Neural cell (in vitro differentiated cells): Measurements from ENCODE around the gene SH3GL3. TPM values are rescaled to one million over a fixed set of nuclear protein-coding genes. Genes with fewer than 3 reads are reported as not detected.

Experiments used
- H2AFZ ChIP-seq: fragments of 200-600, 300-800 bp; sonication (generic), shearing (Covaris generic); 2 replicates; pipeline ENCODE4 v1.6.0; 2014; ENCODE audit warnings: low read depth, mild to moderate bottlenecking, antibody characterized with exemption, low read length, moderate library complexity
- H3F3A ChIP-seq: fragments of 200-600 bp; shearing (Covaris generic); 2 replicates; pipeline ENCODE4 v1.6.1; 2016; ENCODE audit warnings: mild to moderate bottlenecking, moderate library complexity, mixed read lengths, antibody characterized with exemption, low read length; ENCODE audit not compliant: insufficient read depth, poor library complexity, severe bottlenecking
- H3K27ac ChIP-seq: fragments of 200-600, 300-800 bp; sonication (generic), shearing (Covaris generic); 2 replicates; pipeline ENCODE4 v1.5.1; 2014; ENCODE audit warnings: mild to moderate bottlenecking, low read length, moderate library complexity
- H3K27me3 ChIP-seq: fragments of 300-800, 200-600 bp; sonication (generic), shearing (Covaris generic); 2 replicates; pipeline ENCODE4 v1.6.0; 2014; ENCODE audit warnings: mild to moderate bottlenecking, low read depth, low read length, moderate library complexity; ENCODE audit not compliant: insufficient read depth
- H3K36me3 ChIP-seq: fragments of 300-800, 200-600 bp; sonication (generic), shearing (Covaris generic); 2 replicates; pipeline ENCODE4 v1.5.1; 2014; ENCODE audit warnings: mild to moderate bottlenecking, antibody characterized with exemption, low read length, moderate library complexity; ENCODE audit not compliant: insufficient read depth
- H3K4me2 ChIP-seq: fragments of 300-800, 200-600 bp; sonication (generic), shearing (Covaris generic); 2 replicates; pipeline ENCODE4 v1.6.0; 2014; ENCODE audit warnings: mild to moderate bottlenecking, low read length
- H3K4me3 ChIP-seq: fragments of 300-800, 200-600 bp; sonication (generic), shearing (Covaris generic); 2 replicates; pipeline ENCODE4 v1.5.1; 2014; ENCODE audit warnings: mild to moderate bottlenecking, low read length, moderate library complexity
- H3K79me2 ChIP-seq: fragments of 200-600 bp; shearing (Covaris generic); replicated peaks from 2 replicates; pipeline ENCODE4 v1.6.0; 2014; ENCODE audit warnings: mild to moderate bottlenecking, low read length, moderate library complexity; ENCODE audit not compliant: insufficient read depth
- H3K9ac ChIP-seq: fragments of 300-800, 200-600 bp; sonication (generic), shearing (Covaris generic); 2 replicates; pipeline ENCODE4 v1.6.1; 2016; ENCODE audit warnings: mild to moderate bottlenecking, low read length, mixed read lengths
- H3K9me2 ChIP-seq: fragments of 200-600 bp; shearing (Covaris generic); 2 replicates; pipeline ENCODE4 v1.6.1; 2016; ENCODE audit warnings: mild to moderate bottlenecking, low read length, mixed read lengths; ENCODE audit not compliant: insufficient read depth
- H3K9me3 ChIP-seq: fragments of 200-600, 300-800 bp; sonication (generic), shearing (Covaris generic); 2 replicates; pipeline ENCODE4 v1.6.1; 2016; ENCODE audit warnings: mild to moderate bottlenecking, mixed run types, low read length, moderate library complexity, mixed read lengths
- H4K20me1 ChIP-seq: fragments of 200-600 bp; shearing (Covaris generic); 2 replicates; pipeline ENCODE4 v1.6.1; 2016; ENCODE audit warnings: mild to moderate bottlenecking, mixed run types; ENCODE audit not compliant: insufficient read depth
- CTCF ChIP-seq: fragments of 450-650 bp; IDR thresholded peaks from 2 replicates; pipeline ENCODE4 v1.5.1; 2014; ENCODE audit warnings: antibody characterized with exemption, mild to moderate bottlenecking, moderate library complexity; ENCODE audit not compliant: poor library complexity, severe bottlenecking
- EP300 ChIP-seq: fragments of 450-650 bp; conservative IDR thresholded peaks from 2 replicates; pipeline ENCODE4 v1.6.1; 2014; ENCODE audit warnings: antibody characterized with exemption, mild to moderate bottlenecking, moderate library complexity; ENCODE audit not compliant: poor library complexity, severe bottlenecking
- EZH2 ChIP-seq: fragments of 200-600, 300-800 bp; shearing (Covaris generic), sonication (generic); IDR thresholded peaks from 2 replicates; pipeline ENCODE4 v1.6.1; 2014; ENCODE audit warnings: antibody characterized with exemption, low read length, borderline replicate concordance, mild to moderate bottlenecking; ENCODE audit not compliant: insufficient read depth, poor library complexity, severe bottlenecking
- MXI1 ChIP-seq: fragments of 450-650 bp; conservative IDR thresholded peaks from 2 replicates; pipeline ENCODE4 v1.6.1; 2014; ENCODE audit warnings: antibody characterized with exemption, mild to moderate bottlenecking; ENCODE audit not compliant: poor library complexity, severe bottlenecking
- POLR2AphosphoS5 ChIP-seq: IDR thresholded peaks from 2 replicates; pipeline ENCODE4 v1.6.1; 2012
- RAD21 ChIP-seq: fragments of 450-650 bp; conservative IDR thresholded peaks from 2 replicates; pipeline ENCODE4 v1.6.1; 2014; ENCODE audit warnings: antibody characterized with exemption, mild to moderate bottlenecking, moderate library complexity
- REST ChIP-seq: IDR thresholded peaks from 2 replicates; pipeline ENCODE4 v1.6.1; 2012; ENCODE audit warnings: borderline replicate concordance
- SMC3 ChIP-seq: fragments of 450-650 bp; conservative IDR thresholded peaks from 2 replicates; pipeline ENCODE4 v1.6.1; 2014; ENCODE audit warnings: antibody characterized with exemption, mild to moderate bottlenecking, moderate library complexity; ENCODE audit not compliant: poor library complexity
- TAF1 ChIP-seq: IDR thresholded peaks from 2 replicates; pipeline ENCODE4 v1.6.1; 2012; ENCODE audit warnings: low read depth
- polyA plus RNA-seq: library from polyadenylated mRNA; depleted of rRNA; stranded (reverse); fragments of >200 nt; gene quantifications from 2 replicates; pipeline ENCODE4 v1.2.3, GENCODE V29; 2014

SH3GL3 gene
- polyA plus RNA-seq, 1 donor from 2014 or later = 104 TPM

GRCh38 chr15:83487519-83487918 lies 40.4 kb downstream of the SH3GL3 start:
- H3K27ac ChIP-seq = no peak overlapping the region
- no peak overlapping the region for H2AFZ ChIP-seq
- no peaks in the 10 kb centered on the region for H3K79me2 ChIP-seq

GRCh38 chr15:83489690-83490089 lies 42.5 kb downstream of the SH3GL3 start:
- H3K4me2 ChIP-seq = no peak overlapping the region
- no peaks in the 10 kb centered on the region for H3F3A ChIP-seq
- no peak overlapping the region for H3K27ac ChIP-seq
- no peaks in the 10 kb centered on the region for H4K20me1 ChIP-seq
- H3K9ac ChIP-seq = no peak overlapping the region
- no peaks in the 10 kb centered on the region for H3K9me3 ChIP-seq
- H3K36me3 ChIP-seq = no peaks in the 10 kb centered on the region
- no peaks in the 10 kb centered on the region for H3K79me2 ChIP-seq
- H3K4me3 ChIP-seq = no peak overlapping the region
- H3K27me3 ChIP-seq = no peaks in the 10 kb centered on the region
- H2AFZ ChIP-seq = no peak overlapping the region
- no peaks in the 10 kb centered on the region for H3K9me2 ChIP-seq
- TF ChIP-seq CTCF (no peak), EP300 (no peak), TAF1 (no peak), SMC3 (no peak), POLR2AphosphoS5 (no peak), REST (no peak), EZH2 (no peak)

More at GRCh38 chr15:83487519-83487918, 40.4 kb downstream of the SH3GL3 start:
- Histone ChIP-seq H4K20me1 (no peaks in the 10 kb centered on the region), H3K4me2 (no peak overlapping the region), H3K27me3 (no peaks in the 10 kb centered on the region), H3K9me2 (no peaks in the 10 kb centered on the region), H3K36me3 (no peaks in the 10 kb centered on the region), H3K9ac (no peak overlapping the region), H3F3A (no peaks in the 10 kb centered on the region), H3K4me3 (no peak overlapping the region), H3K9me3 (no peaks in the 10 kb centered on the region)
- TF ChIP-seq TAF1 = no peak
- TF ChIP-seq CTCF = no peak
- no peak for TF ChIP-seq RAD21
- TF ChIP-seq MXI1 = no peak
- no peak for TF ChIP-seq EP300
- TF ChIP-seq POLR2AphosphoS5 = no peak
- no peak for TF ChIP-seq REST
- TF ChIP-seq EZH2 = no peak
- no peak for TF ChIP-seq SMC3
